Hepatocyte (in vitro differentiated cells): ENCODE measurements around the gene GRID1.

Source experiments
- CTCF ChIP-seq: fragments of 200-600 bp; sonication (generic); IDR thresholded peaks from 2 replicates; pipeline ENCODE4 v1.5.1; 2016; ENCODE audit warnings: antibody characterized with exemption, mild to moderate bottlenecking; ENCODE audit not compliant: poor library complexity
- EZH2phosphoT487 ChIP-seq: fragments of 200-600 bp; sonication (generic); IDR thresholded peaks from one replicate; pipeline ENCODE4 v1.6.1; 2018; ENCODE audit warnings: antibody characterized with exemption, mild to moderate bottlenecking, low read depth, moderate library complexity; ENCODE audit not compliant: unreplicated experiment, severe bottlenecking

GRCh38 chr10:85679061-85679460 is 687.5 kb downstream of the GRID1 start:
- no peak for TF ChIP-seq CTCF
- TF ChIP-seq EZH2phosphoT487: no peak
